Neural progenitor cell (in vitro differentiated cells): ENCODE data around the gene NKD2.

Source experiments
- EZH2phosphoT487 ChIP-seq: fragments of 200-600 bp; sonication (generic); IDR thresholded peaks from 2 replicates; pipeline ENCODE4 v1.6.1; 2017; ENCODE audit warnings: antibody characterized with exemption
- TF ChIP-seq, protein P1 (sequence below): fragments of 200-600 bp; sonication (generic); IDR thresholded peaks from 2 replicates; pipeline ENCODE4 v1.5.1; 2017; ENCODE audit warnings: antibody characterized with exemption, mild to moderate bottlenecking

DNA sequence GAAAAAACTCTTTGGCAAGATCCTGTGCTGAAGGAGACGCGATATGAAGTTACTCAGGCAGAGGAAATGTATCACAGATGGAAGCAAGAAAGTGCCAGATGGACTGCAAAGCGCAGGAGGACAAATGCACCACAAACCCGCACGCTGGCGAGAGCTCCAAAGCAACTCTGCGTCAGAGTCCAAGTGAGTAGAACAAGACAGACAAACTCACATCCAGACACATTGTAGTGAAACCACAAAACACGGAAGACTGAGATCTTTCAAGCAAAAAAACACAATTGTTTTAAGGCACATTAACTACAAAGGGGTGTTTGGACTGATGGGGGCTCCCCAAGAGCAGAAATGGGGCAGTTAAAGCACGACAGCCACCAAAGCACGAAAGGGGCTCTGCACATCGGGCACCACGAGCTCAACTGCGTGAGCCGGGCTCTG is 39.2 kb upstream of the NKD2 start:
- TF ChIP-seq, protein P1, sequence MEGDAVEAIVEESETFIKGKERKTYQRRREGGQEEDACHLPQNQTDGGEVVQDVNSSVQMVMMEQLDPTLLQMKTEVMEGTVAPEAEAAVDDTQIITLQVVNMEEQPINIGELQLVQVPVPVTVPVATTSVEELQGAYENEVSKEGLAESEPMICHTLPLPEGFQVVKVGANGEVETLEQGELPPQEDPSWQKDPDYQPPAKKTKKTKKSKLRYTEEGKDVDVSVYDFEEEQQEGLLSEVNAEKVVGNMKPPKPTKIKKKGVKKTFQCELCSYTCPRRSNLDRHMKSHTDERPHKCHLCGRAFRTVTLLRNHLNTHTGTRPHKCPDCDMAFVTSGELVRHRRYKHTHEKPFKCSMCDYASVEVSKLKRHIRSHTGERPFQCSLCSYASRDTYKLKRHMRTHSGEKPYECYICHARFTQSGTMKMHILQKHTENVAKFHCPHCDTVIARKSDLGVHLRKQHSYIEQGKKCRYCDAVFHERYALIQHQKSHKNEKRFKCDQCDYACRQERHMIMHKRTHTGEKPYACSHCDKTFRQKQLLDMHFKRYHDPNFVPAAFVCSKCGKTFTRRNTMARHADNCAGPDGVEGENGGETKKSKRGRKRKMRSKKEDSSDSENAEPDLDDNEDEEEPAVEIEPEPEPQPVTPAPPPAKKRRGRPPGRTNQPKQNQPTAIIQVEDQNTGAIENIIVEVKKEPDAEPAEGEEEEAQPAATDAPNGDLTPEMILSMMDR: no peak
- TF ChIP-seq EZH2phosphoT487: no peak
